Suprapubic skin (tissue), 4 donors: ENCODE data around the gene KCTD21. TPM values are rescaled to one million over a fixed set of nuclear protein-coding genes. Genes with fewer than 3 reads are reported as not detected.
"Not testable (repeated sequence)": the region's sequence is repeated elsewhere in the genome, so short reads cannot be mapped to it uniquely, and the experiment has no call there.

ENCODE experiments used
- DNase-seq, 2 donors: peaks; one replicate each; pipeline ENCODE4 v3.0.0-alpha.2; 2019; ENCODE audit warnings: low spot score in 2 of 2
- H3K27ac ChIP-seq: fragments of 200-600 bp; sonication (generic); one replicate; pipeline ENCODE4 v1.5.1; 2019
- H3K27me3 ChIP-seq: fragments of 200-600 bp; sonication (generic); one replicate; pipeline ENCODE4 v1.5.1; 2019
- H3K36me3 ChIP-seq: fragments of 200-600 bp; sonication (generic); one replicate; pipeline ENCODE4 v1.5.1; 2019
- H3K4me1 ChIP-seq: fragments of 200-600 bp; sonication (generic); one replicate; pipeline ENCODE4 v1.5.1; 2019
- H3K4me3 ChIP-seq: fragments of 200-600 bp; sonication (generic); one replicate; pipeline ENCODE4 v1.5.1; 2019; ENCODE audit warnings: mild to moderate bottlenecking
- H3K9me3 ChIP-seq: fragments of 200-600 bp; sonication (generic); one replicate; pipeline ENCODE4 v1.5.1; 2019
- CTCF ChIP-seq, 2 donors: fragments of 200-600 bp in 1 of 2; fragments of 450-650 bp in 1 of 2; sonication (generic) in 1 of 2; IDR thresholded peaks; one replicate each; pipeline ENCODE4 v1.5.1; 2016 to 2019; ENCODE audit warnings: antibody characterized with exemption in 2 of 2, mild to moderate bottlenecking in 1 of 2, moderate library complexity in 1 of 2
- EP300 ChIP-seq: sonication (generic); formaldehyde crosslinking; IDR thresholded peaks from one replicate; pipeline ENCODE4 v1.6.1; 2017; ENCODE audit warnings: antibody characterized with exemption
- POLR2A ChIP-seq, 2 donors: fragments of 450-650 bp; IDR thresholded peaks; one replicate each; pipeline ENCODE4 v1.6.1; 2017; ENCODE audit warnings: antibody characterized with exemption in 2 of 2, mild to moderate bottlenecking in 2 of 2, moderate library complexity in 2 of 2
- POLR2AphosphoS5 ChIP-seq, 3 donors: sonication (generic); formaldehyde crosslinking; IDR thresholded peaks; one replicate each; pipeline ENCODE4 v1.6.1; 2017; ENCODE audit warnings: antibody characterized with exemption in 3 of 3
- WGBS: methylation state at CpG from one replicate; pipeline ENCODE4 v1.1.5; 2018; 5-methylcytosine and 5-hydroxymethylcytosine counted together
- total RNA-seq, 4 donors: library from RNA; depleted of rRNA; stranded (reverse); fragments of >200 nt; gene quantifications; one replicate each; pipeline ENCODE4 v1.1.0, GENCODE V29; 2016

Gene KCTD21
- total RNA-seq, 4 donors from 2014 or later: 3.6 to 11.1 (median 4.3) TPM

- Histone ChIP-seq H3K4me1 (no peaks in the 10 kb centered on the region), H3K4me3 (no peak overlapping the region), H3K27me3 (no peaks in the 10 kb centered on the region), H3K9me3 (no peaks in the 10 kb centered on the region), H3K27ac (no peak overlapping the region), H3K36me3 (peaks cover 61% of the 10 kb centered on the region)
- peak in 1 of 2 donors; percentile 53 for DNase-seq
- WGBS: 96% methylated on average over 7 of the region's 7 CpGs
- TF ChIP-seq POLR2AphosphoS5 (IDR thresholded peaks at IDR 0.05) (no peak), POLR2A (IDR thresholded peaks at IDR 0.05) (no peak), EP300 (no peak), CTCF (IDR thresholded peaks at IDR 0.05) (no peak)
Observed at GRCh38 chr11:78224906-78225420, 36.5 kb upstream of the KCTD21 start.

GRCh38 chr11:78224506-78224905 lies 36.1 kb upstream of the KCTD21 start:
- TF ChIP-seq POLR2AphosphoS5 (IDR thresholded peaks at IDR 0.05) (no peak), POLR2A (IDR thresholded peaks at IDR 0.05) (no peak), CTCF (IDR thresholded peaks at IDR 0.05) (no peak), EP300 (no peak)
- no peak overlapping the region for H3K27ac ChIP-seq
- DNase-seq: peak in 1 of 2 donors; percentile 24
- WGBS: 82% methylated on average over 4 of the region's 4 CpGs
- H3K9me3 ChIP-seq: no peaks in the 10 kb centered on the region
- no peaks in the 10 kb centered on the region for H3K27me3 ChIP-seq
- H3K36me3 ChIP-seq: peaks cover 65% of the 10 kb centered on the region
- no peak overlapping the region for H3K4me3 ChIP-seq
- no peaks in the 10 kb centered on the region for H3K4me1 ChIP-seq

- peaks cover 76% of the 10 kb centered on the region for H3K36me3 ChIP-seq
- no peaks in the 10 kb centered on the region for H3K4me1 ChIP-seq
- no peaks in the 10 kb centered on the region for H3K27me3 ChIP-seq
- no peak overlapping the region for H3K27ac ChIP-seq
- H3K4me3 ChIP-seq: no peak overlapping the region
- 88% methylated on average over 9 of the region's 9 CpGs for WGBS
- TF ChIP-seq EP300: no peak
- no peak for TF ChIP-seq POLR2A (IDR thresholded peaks at IDR 0.05)
- no peak for TF ChIP-seq CTCF (IDR thresholded peaks at IDR 0.05)
- no peak for TF ChIP-seq POLR2AphosphoS5 (IDR thresholded peaks at IDR 0.05)
- peak in 1 of 2 donors; percentile 20 for DNase-seq
- H3K9me3 ChIP-seq: no peaks in the 10 kb centered on the region
Observed at GRCh38 chr11:78223320-78223954, 35.0 kb upstream of the KCTD21 start.

DNA sequence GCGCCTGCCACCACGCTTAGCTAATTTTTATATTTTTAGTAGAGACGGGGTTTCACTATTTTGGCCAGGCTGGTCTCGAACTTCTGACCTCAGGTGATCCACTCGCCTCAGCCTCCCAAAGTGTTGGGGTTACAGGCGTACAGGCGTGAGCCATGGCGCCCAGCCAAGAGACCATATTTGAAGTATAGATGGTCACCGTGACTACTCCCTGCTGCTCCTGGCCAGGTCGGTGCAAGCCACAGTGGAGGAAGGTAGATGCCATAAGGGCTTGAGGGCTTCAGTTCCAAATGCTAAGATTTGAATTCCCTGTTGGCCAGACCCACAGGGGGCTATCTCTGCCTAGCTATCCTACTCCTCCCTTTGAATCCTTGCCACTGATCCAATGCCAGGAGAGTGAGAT lies 34.3 kb upstream of the KCTD21 start:
- 79% methylated on average over 10 of the region's 10 CpGs for WGBS
- H3K36me3 ChIP-seq: peaks cover 83% of the 10 kb centered on the region
- H3K4me1 ChIP-seq, H3K27me3 ChIP-seq, H3K4me3 ChIP-seq, H3K9me3 ChIP-seq, H3K27ac ChIP-seq: not testable (repeated sequence)
- peak; percentile 43 to 57 for DNase-seq

DNA sequence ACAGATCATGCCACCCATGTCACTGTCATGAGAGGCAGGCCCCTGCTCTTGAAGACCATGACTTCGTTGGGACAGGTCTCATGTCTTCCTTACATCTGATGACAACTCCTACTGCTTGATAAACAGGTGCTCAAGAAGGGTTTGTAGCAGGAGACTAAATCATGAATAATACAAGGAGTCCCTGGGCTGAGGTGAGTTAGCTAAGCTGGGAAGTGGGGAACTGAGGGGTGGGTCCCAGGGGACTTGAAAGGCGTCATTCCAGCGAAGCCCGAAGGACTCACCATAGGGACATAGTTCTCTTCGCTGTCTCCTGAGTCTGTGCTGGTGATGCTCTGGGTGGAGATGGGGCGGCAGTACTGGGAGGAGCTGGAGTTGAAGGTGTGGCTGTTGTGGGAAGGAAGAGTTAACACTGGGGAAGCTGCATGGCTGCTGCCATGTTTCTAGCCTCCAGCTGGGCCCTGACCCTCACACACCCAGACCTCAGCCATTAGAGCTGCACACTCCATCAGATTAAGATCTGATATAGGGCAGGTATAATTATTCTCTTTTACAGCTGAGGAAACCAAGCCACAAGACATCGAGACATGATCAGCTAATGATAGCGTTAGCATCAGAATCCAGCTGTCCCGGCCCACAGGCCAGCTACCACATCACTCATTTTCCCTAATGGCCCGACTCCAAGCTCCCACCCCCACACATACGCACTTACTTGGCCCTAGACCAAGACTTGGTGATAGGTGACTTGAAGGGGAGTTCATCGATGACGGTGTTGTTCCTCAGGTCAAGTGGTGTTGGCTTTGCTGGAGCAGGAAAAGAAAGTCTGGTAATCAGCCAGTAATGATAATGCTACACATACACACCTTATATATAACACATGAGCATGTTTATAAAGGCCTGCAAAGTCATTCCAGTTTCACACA lies 33.2 kb upstream of the KCTD21 start:
- 87% methylated on average over 13 of the region's 13 CpGs for WGBS
- H3K27ac ChIP-seq: no peak overlapping the region
- H3K36me3 ChIP-seq: peaks cover 86% of the 10 kb centered on the region
- H3K4me3 ChIP-seq: no peak overlapping the region
- H3K9me3 ChIP-seq: no peaks in the 10 kb centered on the region
- no peak for TF ChIP-seq CTCF (IDR thresholded peaks at IDR 0.05)
- no peak for TF ChIP-seq POLR2A (IDR thresholded peaks at IDR 0.05)
- TF ChIP-seq EP300: no peak
- no peak for TF ChIP-seq POLR2AphosphoS5 (IDR thresholded peaks at IDR 0.05)
- peak in 1 of 2 donors; percentile 28 for DNase-seq
- H3K27me3 ChIP-seq: no peaks in the 10 kb centered on the region
- no peaks in the 10 kb centered on the region for H3K4me1 ChIP-seq
